GM11168 (cell line): Measurements from ENCODE around the gene SETD1B.
"Not testable (repeated sequence)": the region's sequence is repeated elsewhere in the genome, so short reads cannot be mapped to it uniquely, and the experiment has no call there.

Experiments used
- in situ Hi-C: fragments of 300-500 bp; cut with MboI; formaldehyde crosslinking; loops from one replicate; pipeline ENCODE4 v1.12.0; 2022; ENCODE audit warnings: low sequenced_read_pairs; ENCODE audit not compliant: unreplicated experiment

SETD1B gene

DNA sequence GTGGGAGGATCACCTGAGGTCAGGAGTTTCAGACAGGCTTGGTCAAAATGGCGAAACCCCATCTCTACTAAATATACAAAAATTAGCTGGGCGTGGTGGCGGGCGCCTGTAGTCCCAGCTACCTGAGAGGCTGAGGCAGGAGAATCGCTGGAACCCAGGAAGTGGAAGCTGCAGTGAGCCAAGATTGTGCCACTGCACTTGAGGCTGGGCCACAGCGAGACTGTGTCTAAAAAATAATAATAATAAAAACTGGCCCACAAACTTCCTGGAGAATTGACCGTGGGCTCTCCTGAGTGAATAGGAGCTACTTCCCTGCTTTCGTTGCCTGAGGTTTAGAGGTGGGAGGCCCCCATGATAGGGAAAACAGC, 72.3 kb downstream of the SETD1B start:
- in situ Hi-C loops: not testable (repeated sequence)
